HEK293 (cell line): ENCODE measurements around the gene IL22RA1.

Source experiments
- BCL6B ChIP-seq: fragments of 450-650 bp; formaldehyde crosslinking; IDR thresholded peaks from 2 replicates; pipeline ENCODE4 v1.5.1; 2017; ENCODE audit warnings: missing biosample characterization, missing genetic modification characterization
- GFI1B ChIP-seq: fragments of 450-650 bp; formaldehyde crosslinking; IDR thresholded peaks from 2 replicates; pipeline ENCODE4 v1.5.1; 2016; ENCODE audit warnings: missing biosample characterization, missing genetic modification characterization
- KLF16 ChIP-seq: fragments of 450-650 bp; formaldehyde crosslinking; IDR thresholded peaks from 2 replicates; pipeline ENCODE4 v1.5.1; 2017; ENCODE audit warnings: missing biosample characterization, missing genetic modification characterization
- PRDM10 ChIP-seq: fragments of 450-650 bp; formaldehyde crosslinking; IDR thresholded peaks from 2 replicates; pipeline ENCODE4 v1.5.1; 2016; ENCODE audit warnings: missing biosample characterization, missing genetic modification characterization
- SALL2 ChIP-seq: fragments of 450-650 bp; formaldehyde crosslinking; IDR thresholded peaks from 2 replicates; pipeline ENCODE4 v1.5.0; 2017; ENCODE audit warnings: missing biosample characterization, mild to moderate bottlenecking, missing genetic modification characterization, borderline replicate concordance
- SP2 ChIP-seq: fragments of 450-650 bp; formaldehyde crosslinking; IDR thresholded peaks from 2 replicates; pipeline ENCODE4 v1.5.1; 2016; ENCODE audit warnings: missing biosample characterization, missing genetic modification characterization
- ZBTB48 ChIP-seq: fragments of 450-650 bp; formaldehyde crosslinking; IDR thresholded peaks from 2 replicates; pipeline ENCODE4 v1.5.1; 2016; ENCODE audit warnings: missing biosample characterization, missing genetic modification characterization
- ZNF10 ChIP-seq: fragments of 450-650 bp; formaldehyde crosslinking; IDR thresholded peaks from 2 replicates; pipeline ENCODE4 v1.5.1; 2017; ENCODE audit warnings: missing biosample characterization, missing genetic modification characterization
- ZNF133 ChIP-seq: fragments of 450-650 bp; formaldehyde crosslinking; IDR thresholded peaks from 2 replicates; pipeline ENCODE4 v1.5.1; 2016; ENCODE audit warnings: missing biosample characterization, missing genetic modification characterization
- ZNF324 ChIP-seq: fragments of 450-650 bp; formaldehyde crosslinking; IDR thresholded peaks from 2 replicates; pipeline ENCODE4 v1.5.1; 2016; ENCODE audit warnings: missing biosample characterization, missing genetic modification characterization
- ZNF354C ChIP-seq: fragments of 450-650 bp; formaldehyde crosslinking; IDR thresholded peaks from 2 replicates; pipeline ENCODE4 v1.5.1; 2016; ENCODE audit warnings: missing biosample characterization, missing genetic modification characterization, low read depth, borderline replicate concordance
- ZNF362 ChIP-seq: fragments of 450-650 bp; formaldehyde crosslinking; IDR thresholded peaks from 2 replicates; pipeline ENCODE4 v1.5.1; 2016; ENCODE audit warnings: missing biosample characterization, missing genetic modification characterization
- ZNF585B ChIP-seq: fragments of 450-650 bp; formaldehyde crosslinking; IDR thresholded peaks from 2 replicates; pipeline ENCODE4 v1.5.1; 2016; ENCODE audit warnings: missing biosample characterization, missing genetic modification characterization
- ZNF596 ChIP-seq: fragments of 450-650 bp; IDR thresholded peaks from 2 replicates; pipeline ENCODE4 v1.5.0; 2018; ENCODE audit warnings: missing biosample characterization, mild to moderate bottlenecking, missing genetic modification characterization, moderate library complexity
- ZNF639 ChIP-seq: fragments of 450-650 bp; formaldehyde crosslinking; IDR thresholded peaks from 2 replicates; pipeline ENCODE4 v1.5.1; 2016; ENCODE audit warnings: missing biosample characterization, missing genetic modification characterization
- ZNF677 ChIP-seq: fragments of 450-650 bp; IDR thresholded peaks from 2 replicates; pipeline ENCODE4 v1.5.0; 2018; ENCODE audit warnings: missing biosample characterization, mild to moderate bottlenecking, missing genetic modification characterization, moderate library complexity
- ZNF843 ChIP-seq: fragments of 450-650 bp; formaldehyde crosslinking; IDR thresholded peaks from 2 replicates; pipeline ENCODE4 v1.5.1; 2016; ENCODE audit warnings: missing biosample characterization, missing genetic modification characterization
- ZSCAN4 ChIP-seq: fragments of 450-650 bp; formaldehyde crosslinking; IDR thresholded peaks from 2 replicates; pipeline ENCODE4 v1.5.1; 2017; ENCODE audit warnings: missing biosample characterization, missing genetic modification characterization
- TF ChIP-seq, protein P1 (sequence below): fragments of 450-650 bp; formaldehyde crosslinking; IDR thresholded peaks from 2 replicates; pipeline ENCODE4 v1.5.1; 2016; ENCODE audit warnings: missing biosample characterization, missing genetic modification characterization, low read depth
- TF ChIP-seq, protein P2 (sequence below): fragments of 450-650 bp; IDR thresholded peaks from 2 replicates; pipeline ENCODE4 v1.5.1; 2018; ENCODE audit warnings: missing biosample characterization, mild to moderate bottlenecking, missing genetic modification characterization
- TF ChIP-seq, protein P3 (sequence below): fragments of 450-650 bp; formaldehyde crosslinking; IDR thresholded peaks from 2 replicates; pipeline ENCODE4 v1.5.1; 2016; ENCODE audit warnings: missing biosample characterization, missing genetic modification characterization

IL22RA1 gene

GRCh38 chr1:24186993-24187790, 44.3 kb upstream of the IL22RA1 start, which contains the start of gene IFNLR1 (continued):
- TF ChIP-seq PRDM10 (tag by site-specific recombination) (peak; percentile 90), SALL2 (tag by site-specific recombination) (no peak), ZNF639 (tag by site-specific recombination) (no peak), GFI1B (peak; percentile 39; the same call in 1 of the 2 replicates), ZNF596 (tag by site-specific recombination) (no peak), ZSCAN4 (no peak), SP2 (tag by site-specific recombination) (peak; percentile 78), ZNF324 (tag by site-specific recombination) (peak; percentile 53; the same call in 1 of the 2 replicates), ZNF354C (tag by site-specific recombination) (no peak), ZNF843 (tag by site-specific recombination) (0 out of 2 replicates have a peak, but pooled peaks have one; percentile 33), ZBTB48 (tag by site-specific recombination) (no peak), ZNF133 (tag by site-specific recombination) (no peak), ZNF362 (tag by site-specific recombination) (no peak), ZNF10 (no peak), ZNF585B (no peak), ZNF677 (no peak), BCL6B (tag by site-specific recombination) (no peak), KLF16 (no peak)
- TF ChIP-seq, protein P1, sequence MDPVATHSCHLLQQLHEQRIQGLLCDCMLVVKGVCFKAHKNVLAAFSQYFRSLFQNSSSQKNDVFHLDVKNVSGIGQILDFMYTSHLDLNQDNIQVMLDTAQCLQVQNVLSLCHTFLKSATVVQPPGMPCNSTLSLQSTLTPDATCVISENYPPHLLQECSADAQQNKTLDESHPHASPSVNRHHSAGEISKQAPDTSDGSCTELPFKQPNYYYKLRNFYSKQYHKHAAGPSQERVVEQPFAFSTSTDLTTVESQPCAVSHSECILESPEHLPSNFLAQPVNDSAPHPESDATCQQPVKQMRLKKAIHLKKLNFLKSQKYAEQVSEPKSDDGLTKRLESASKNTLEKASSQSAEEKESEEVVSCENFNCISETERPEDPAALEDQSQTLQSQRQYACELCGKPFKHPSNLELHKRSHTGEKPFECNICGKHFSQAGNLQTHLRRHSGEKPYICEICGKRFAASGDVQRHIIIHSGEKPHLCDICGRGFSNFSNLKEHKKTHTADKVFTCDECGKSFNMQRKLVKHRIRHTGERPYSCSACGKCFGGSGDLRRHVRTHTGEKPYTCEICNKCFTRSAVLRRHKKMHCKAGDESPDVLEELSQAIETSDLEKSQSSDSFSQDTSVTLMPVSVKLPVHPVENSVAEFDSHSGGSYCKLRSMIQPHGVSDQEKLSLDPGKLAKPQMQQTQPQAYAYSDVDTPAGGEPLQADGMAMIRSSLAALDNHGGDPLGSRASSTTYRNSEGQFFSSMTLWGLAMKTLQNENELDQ, result no peak
- TF ChIP-seq, protein P2, sequence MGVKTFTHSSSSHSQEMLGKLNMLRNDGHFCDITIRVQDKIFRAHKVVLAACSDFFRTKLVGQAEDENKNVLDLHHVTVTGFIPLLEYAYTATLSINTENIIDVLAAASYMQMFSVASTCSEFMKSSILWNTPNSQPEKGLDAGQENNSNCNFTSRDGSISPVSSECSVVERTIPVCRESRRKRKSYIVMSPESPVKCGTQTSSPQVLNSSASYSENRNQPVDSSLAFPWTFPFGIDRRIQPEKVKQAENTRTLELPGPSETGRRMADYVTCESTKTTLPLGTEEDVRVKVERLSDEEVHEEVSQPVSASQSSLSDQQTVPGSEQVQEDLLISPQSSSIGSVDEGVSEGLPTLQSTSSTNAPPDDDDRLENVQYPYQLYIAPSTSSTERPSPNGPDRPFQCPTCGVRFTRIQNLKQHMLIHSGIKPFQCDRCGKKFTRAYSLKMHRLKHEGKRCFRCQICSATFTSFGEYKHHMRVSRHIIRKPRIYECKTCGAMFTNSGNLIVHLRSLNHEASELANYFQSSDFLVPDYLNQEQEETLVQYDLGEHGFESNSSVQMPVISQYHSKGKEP (tag by site-specific recombination), result no peak
- TF ChIP-seq, protein P3, sequence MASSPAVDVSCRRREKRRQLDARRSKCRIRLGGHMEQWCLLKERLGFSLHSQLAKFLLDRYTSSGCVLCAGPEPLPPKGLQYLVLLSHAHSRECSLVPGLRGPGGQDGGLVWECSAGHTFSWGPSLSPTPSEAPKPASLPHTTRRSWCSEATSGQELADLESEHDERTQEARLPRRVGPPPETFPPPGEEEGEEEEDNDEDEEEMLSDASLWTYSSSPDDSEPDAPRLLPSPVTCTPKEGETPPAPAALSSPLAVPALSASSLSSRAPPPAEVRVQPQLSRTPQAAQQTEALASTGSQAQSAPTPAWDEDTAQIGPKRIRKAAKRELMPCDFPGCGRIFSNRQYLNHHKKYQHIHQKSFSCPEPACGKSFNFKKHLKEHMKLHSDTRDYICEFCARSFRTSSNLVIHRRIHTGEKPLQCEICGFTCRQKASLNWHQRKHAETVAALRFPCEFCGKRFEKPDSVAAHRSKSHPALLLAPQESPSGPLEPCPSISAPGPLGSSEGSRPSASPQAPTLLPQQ (tag by site-specific recombination), result peak; percentile 48
